ENCODE data around the gene SMAP1.
"Not testable (repeated sequence)": the region's sequence is repeated elsewhere in the genome, so short reads cannot be mapped to it uniquely, and the experiment has no call there.

The SMAP1 gene

GRCh38 chr6:70742462-70742861, 74.8 kb downstream of the SMAP1 start:
- DNase-seq: not testable (repeated sequence)

- no peak for DNase-seq
Observed at GRCh38 chr6:70753870-70754380, 86.2 kb downstream of the SMAP1 start.

GRCh38 chr6:70758883-70759282, 91.2 kb downstream of the SMAP1 start:
- no peak for DNase-seq

- DNase-seq: no peak
Observed at GRCh38 chr6:70763754-70764510, 96.2 kb downstream of the SMAP1 start.

- peak; percentile 6 for DNase-seq
Observed at GRCh38 chr6:70764706-70765105, 97.0 kb downstream of the SMAP1 start.

- not testable (repeated sequence) for DNase-seq
Observed at GRCh38 chr6:70771351-70771750, 103.7 kb downstream of the SMAP1 start.

- no peak for DNase-seq
Observed at GRCh38 chr6:70779934-70780333, 112.3 kb downstream of the SMAP1 start.

- no peak for DNase-seq
Observed at GRCh38 chr6:70790483-70791224, 123.0 kb downstream of the SMAP1 start.

GRCh38 chr6:70797625-70798024, 129.9 kb downstream of the SMAP1 start:
- DNase-seq: no peak

GRCh38 chr6:70806086-70806485, 138.4 kb downstream of the SMAP1 start:
- DNase-seq: no peak

- DNase-seq: no peak
Observed at GRCh38 chr6:70811788-70812187, 144.1 kb downstream of the SMAP1 start.

- DNase-seq: no peak
Observed at GRCh38 chr6:70813885-70814284, 146.2 kb downstream of the SMAP1 start.

- no peak for DNase-seq
Observed at GRCh38 chr6:70819646-70820045, 152.0 kb downstream of the SMAP1 start.

- no peak for DNase-seq
Observed at GRCh38 chr6:70820778-70821177, 153.1 kb downstream of the SMAP1 start.

- no peak for DNase-seq
Observed at GRCh38 chr6:70821751-70822150, 154.1 kb downstream of the SMAP1 start.

GRCh38 chr6:70823651-70824050, 156.0 kb downstream of the SMAP1 start:
- no peak for DNase-seq

GRCh38 chr6:70831427-70831826, 163.7 kb downstream of the SMAP1 start:
- no peak for DNase-seq

GRCh38 chr6:70834520-70834919, 166.8 kb downstream of the SMAP1 start:
- no peak for DNase-seq

GRCh38 chr6:70838907-70839285, 171.2 kb downstream of the SMAP1 start:
- DNase-seq: no peak

GRCh38 chr6:70839286-70840266, 171.9 kb downstream of the SMAP1 start:
- no peak for DNase-seq

- DNase-seq: no peak
Observed at GRCh38 chr6:70841112-70841511, 173.4 kb downstream of the SMAP1 start.

GRCh38 chr6:70842541-70842940, 174.9 kb downstream of the SMAP1 start:
- DNase-seq: no peak

GRCh38 chr6:70843328-70843918, 175.7 kb downstream of the SMAP1 start:
- no peak for DNase-seq

All from NCI-H1105 treated with DMSO at 0.1 percent for 48 hours (cell line).